Measurements from ENCODE around the gene ZNF460. TPM values are rescaled to one million over a fixed set of nuclear protein-coding genes. Genes with fewer than 3 reads are reported as not detected.

Gene ZNF460
- total and polyA plus RNA-seq, 2 of the 13 experiments (the other 11 are each of a cell fraction or from before 2014, with no cell fraction given): 14.5 to 44.8 TPM

GRCh38 chr19:57327993-57328392, 47.7 kb downstream of the ZNF460 start:
- Histone ChIP-seq H3K4me1 (ENCODE audit: insufficient read depth, low read length) (0 out of 2 replicates have a peak, but pooled peaks cover under 1% of the 10 kb centered on the region), H3K4me3 (replicated peaks in 1 of 3; ENCODE audit: insufficient read depth in 1 of 3, low read depth in 2 of 3, low read length in 3 of 3) (no peak overlapping the region), H3K27me3 (ENCODE audit: control insufficient read depth in 1 of 2, insufficient read depth in 2 of 2, low read length in 2 of 2) (no peaks in the 10 kb centered on the region), H3K27ac (ENCODE audit: extremely low read length, insufficient read depth, low read length) (no peak overlapping the region), H3K4me2 (ENCODE audit: low read depth, low read length) (no peak overlapping the region), H4K20me1 (ENCODE audit: insufficient read depth, low read length) (no peaks in the 10 kb centered on the region), H3K36me3 (replicated peaks in 1 of 2; ENCODE audit: control insufficient read depth in 1 of 2, insufficient read depth in 2 of 2, low read length in 2 of 2) (peaks cover 21 to 53% of the 10 kb centered on the region in 2 experiments), H2AFZ (ENCODE audit: low read length) (no peak overlapping the region), H3K9me3 (ENCODE audit: low read length) (no peaks in the 10 kb centered on the region), H3K9ac (ENCODE audit: insufficient read depth, low read depth, low read length) (no peak overlapping the region), H3K79me2 (ENCODE audit: insufficient read depth, low read length) (peaks cover 2% of the 10 kb centered on the region)
- intact Hi-C loops (cut with micrococcal nuclease; ENCODE audit: unreplicated experiment): no loop called here
- TF ChIP-seq MAFK (conservative IDR thresholded peaks at IDR 0.05 in 1 of 2, IDR thresholded peaks at IDR 0.05 in 1 of 2; ENCODE audit: low read length in 2 of 2) (no peak), ZBTB10 (CRISPR knock-in tag; IDR thresholded peaks at IDR 0.05; ENCODE audit: borderline replicate concordance) (no peak), GLI4 (CRISPR knock-in tag; IDR thresholded peaks at IDR 0.05; ENCODE audit: borderline replicate concordance) (no peak), SMC3 (IDR thresholded peaks at IDR 0.05; ENCODE audit: low read length) (no peak), ZNF343 (CRISPR knock-in tag; IDR thresholded peaks at IDR 0.05) (no peak), SP140L (CRISPR knock-in tag; IDR thresholded peaks at IDR 0.05; ENCODE audit: borderline replicate concordance) (no peak), ZNF280B (CRISPR knock-in tag; IDR thresholded peaks at IDR 0.05; ENCODE audit: borderline replicate concordance) (no peak), ELF3 (CRISPR knock-in tag; IDR thresholded peaks at IDR 0.05) (no peak), MYC (CRISPR knock-in tag; IDR thresholded peaks at IDR 0.05; ENCODE audit: borderline replicate concordance) (no peak), TFAP4 (IDR thresholded peaks at IDR 0.05; ENCODE audit: borderline replicate concordance, low read depth) (no peak), ZBTB42 (CRISPR knock-in tag; IDR thresholded peaks at IDR 0.05) (no peak), ZMAT3 (CRISPR knock-in tag; conservative IDR thresholded peaks at IDR 0.05) (no peak), ZNF124 (CRISPR knock-in tag; IDR thresholded peaks at IDR 0.05) (no peak), KLF9 (CRISPR knock-in tag; IDR thresholded peaks at IDR 0.05; ENCODE audit: low read depth) (no peak)
- DNase-seq (ENCODE audit: low spot score): no peak
- ATAC-seq: no peak
- WGBS (ENCODE audit: low lambda C conversion rate): 96% methylated on average over 8 of the region's 8 CpGs
- TSS peak; percentile 21 for BruUV-seq (replicated peaks)
- CTCF ChIA-PET (ENCODE audit: low intra/inter-chr PET ratio, low total read pairs): no interaction called here
- no peak for FAIRE-seq
- POLR2A ChIA-PET: no interaction called here
- in situ Hi-C loops (cut with HindIII; ENCODE audit: extremely low pct_ligation_motif_present, low pct_unique_long_range_greater_than_20kb): no loop called here
